ENCODE measurements around the gene FKBP5. TPM values are rescaled to one million over a fixed set of nuclear protein-coding genes. Genes with fewer than 3 reads are reported as not detected.
"Not testable (repeated sequence)": the region's sequence is repeated elsewhere in the genome, so short reads cannot be mapped to it uniquely, and the experiment has no call there.

The FKBP5 gene
- total RNA-seq, 1 donor from 2014 or later = 17.1 TPM

GRCh38 chr6:35691027-35691824, 2.5 kb upstream of the FKBP5 start:
- H3K27ac Mint-ChIP-seq = no peak overlapping the region
- peaks cover 21% of the 10 kb centered on the region for H3K4me1 Mint-ChIP-seq
- ChIA-PET POLR2A (no interaction called here), CTCF (no interaction called here)
- H3K4me3 Mint-ChIP-seq = no peak overlapping the region
- intact Hi-C loops (cut with micrococcal nuclease) = no loop called here
- ATAC-seq (ENCODE audit: low read depth) = no peak
- H3K36me3 Mint-ChIP-seq (ENCODE audit: low read depth) = peaks cover 4% of the 10 kb centered on the region
- no peaks in the 10 kb centered on the region for H3K9me3 Mint-ChIP-seq
- TF ChIP-seq CTCF (IDR thresholded peaks at IDR 0.05) = no peak
- H3K27me3 Mint-ChIP-seq = no peaks in the 10 kb centered on the region
- DNase-seq = no peak

- POLR2A ChIA-PET = no interaction called here
- Mint-ChIP-seq H3K27me3 (no peaks in the 10 kb centered on the region), H3K27ac (no peak overlapping the region), H3K4me3 (no peak overlapping the region), H3K4me1 (peaks cover 21% of the 10 kb centered on the region), H3K36me3 (ENCODE audit: low read depth) (peaks cover 4% of the 10 kb centered on the region), H3K9me3 (no peaks in the 10 kb centered on the region)
- intact Hi-C loops (cut with micrococcal nuclease) = no loop called here
- ATAC-seq (ENCODE audit: low read depth) (no peak), DNase-seq (no peak)
- CTCF ChIA-PET = no interaction called here
- TF ChIP-seq CTCF (IDR thresholded peaks at IDR 0.05) = no peak
These were observed 1.8 kb upstream of the FKBP5 start for GRCh38 chr6:35690484-35690883.

GRCh38 chr6:35690006-35690405, 1.3 kb upstream of the FKBP5 start:
- H3K27ac Mint-ChIP-seq; H3K36me3 Mint-ChIP-seq (ENCODE audit: low read depth); DNase-seq; H3K27me3 Mint-ChIP-seq; intact Hi-C loops (cut with micrococcal nuclease); H3K9me3 Mint-ChIP-seq; CTCF ChIA-PET; ATAC-seq (ENCODE audit: low read depth): not testable (repeated sequence)
- peaks cover 21% of the 10 kb centered on the region for H3K4me1 Mint-ChIP-seq
- H3K4me3 Mint-ChIP-seq = peak overlapping the region; percentile 24
- POLR2A ChIA-PET = interaction anchor here (1.7 to 2.0 kb wide), 2 partner anchors 42 to 44 kb away, joined by 4 to 6 read pairs; no protein-coding TSS in a partner anchor

- Mint-ChIP-seq H3K4me1 (peaks cover 21% of the 10 kb centered on the region), H3K27ac (peak overlapping the region; percentile 87), H3K9me3 (no peaks in the 10 kb centered on the region), H3K36me3 (ENCODE audit: low read depth) (peaks cover 4% of the 10 kb centered on the region), H3K4me3 (peak overlapping the region; percentile 93), H3K27me3 (no peaks in the 10 kb centered on the region)
- ChIA-PET CTCF (interaction anchor here (1.2 to 1.8 kb wide), 4 partner anchors 19 to 86 kb away, joined by 3 to 10 read pairs (median 4); partner anchors contain the start of gene ARMC12), POLR2A (interaction anchor here (0.6 to 2.0 kb wide), 7 partner anchors 18 to 164 kb away, joined by 3 to 11 read pairs (median 4); no protein-coding TSS in a partner anchor)
- intact Hi-C loops (cut with micrococcal nuclease) = loop anchor here (1.0 to 5.0 kb wide), 6 partner anchors 19 to 801 kb away; partner anchors contain the start of genes ANKS1A and TAF11
- DNase-seq (peak; percentile 60), ATAC-seq (ENCODE audit: low read depth) (peak; percentile 40)
- TF ChIP-seq CTCF (IDR thresholded peaks at IDR 0.05) = no peak
These were observed 784 bp downstream of the FKBP5 start for GRCh38 chr6:35687658-35688604.

GRCh38 chr6:35686873-35687555, 1.7 kb downstream of the FKBP5 start:
- DNase-seq (no peak), ATAC-seq (ENCODE audit: low read depth) (no peak)
- intact Hi-C loops (cut with micrococcal nuclease) = loop anchor here (1.0 to 5.0 kb wide), 3 partner anchors 49 to 800 kb away; partner anchors contain the start of genes ANKS1A and TAF11
- Mint-ChIP-seq H3K4me3 (peak overlapping the region; percentile 93), H3K36me3 (ENCODE audit: low read depth) (peaks cover 4% of the 10 kb centered on the region), H3K9me3 (no peaks in the 10 kb centered on the region), H3K27me3 (no peaks in the 10 kb centered on the region), H3K4me1 (peaks cover 21% of the 10 kb centered on the region), H3K27ac (peak overlapping the region; percentile 87)
- CTCF ChIA-PET = interaction anchor here (1.0 to 1.8 kb wide), 5 partner anchors 18 to 164 kb away, joined by 3 to 10 read pairs (median 4); partner anchors contain the start of gene ARMC12
- no peak for TF ChIP-seq CTCF (IDR thresholded peaks at IDR 0.05)
- POLR2A ChIA-PET = interaction anchor here (0.6 to 1.2 kb wide), 5 partner anchors 18 to 163 kb away, joined by 3 to 11 read pairs (median 4); no protein-coding TSS in a partner anchor

All from activated B cell treated with CpG ODN at 0.5 μM for 24 hours (primary cell).